Measurements from ENCODE around the gene BACE2.
A peak's percentile ranks its signal among the peaks of the same experiment; 100 is the strongest.
"Not testable (repeated sequence)": the region's sequence is repeated elsewhere in the genome, so short reads cannot be mapped to it uniquely, and the experiment has no call there.

The BACE2 gene

GRCh38 chr21:41240040-41240439 lies 72.1 kb downstream of the BACE2 start:
- no peak for DNase-seq (ENCODE audit: low spot score)

GRCh38 chr21:41241341-41241740 lies 73.4 kb downstream of the BACE2 start:
- no peak for DNase-seq (ENCODE audit: low spot score)

- no peak for DNase-seq (ENCODE audit: low spot score)
Observed at GRCh38 chr21:41242238-41242829, 74.4 kb downstream of the BACE2 start.

GRCh38 chr21:41243107-41243506 lies 75.1 kb downstream of the BACE2 start:
- DNase-seq (ENCODE audit: low spot score): no peak

- not testable (repeated sequence) for DNase-seq (ENCODE audit: low spot score)
Observed at GRCh38 chr21:41244266-41244880, 76.4 kb downstream of the BACE2 start.

GRCh38 chr21:41245509-41246135 lies 77.7 kb downstream of the BACE2 start:
- no peak for DNase-seq (ENCODE audit: low spot score)

- no peak for DNase-seq (ENCODE audit: low spot score)
Observed at GRCh38 chr21:41246808-41247207, 78.8 kb downstream of the BACE2 start.

- peak; percentile 41 for DNase-seq (ENCODE audit: low spot score)
Observed at GRCh38 chr21:41247561-41248545, 79.9 kb downstream of the BACE2 start.

GRCh38 chr21:41249476-41249875 lies 81.5 kb downstream of the BACE2 start:
- DNase-seq (ENCODE audit: low spot score): no peak

- peak; percentile 38 for DNase-seq (ENCODE audit: low spot score)
Observed at GRCh38 chr21:41250519-41250918, 82.6 kb downstream of the BACE2 start.

- peak; percentile 42 for DNase-seq (ENCODE audit: low spot score)
Observed at GRCh38 chr21:41251961-41252642, 84.1 kb downstream of the BACE2 start.

GRCh38 chr21:41254090-41254700 lies 86.2 kb downstream of the BACE2 start:
- no peak for DNase-seq (ENCODE audit: low spot score)

GRCh38 chr21:41255190-41255589 lies 87.2 kb downstream of the BACE2 start:
- no peak for DNase-seq (ENCODE audit: low spot score)

GRCh38 chr21:41256231-41256630 lies 88.3 kb downstream of the BACE2 start:
- not testable (repeated sequence) for DNase-seq (ENCODE audit: low spot score)

GRCh38 chr21:41256771-41257702 lies 89.1 kb downstream of the BACE2 start:
- DNase-seq (ENCODE audit: low spot score): no peak

- DNase-seq (ENCODE audit: low spot score): no peak
Observed at GRCh38 chr21:41258617-41259016, 90.7 kb downstream of the BACE2 start.

- DNase-seq (ENCODE audit: low spot score): no peak
Observed at GRCh38 chr21:41260428-41260827, 92.5 kb downstream of the BACE2 start.

GRCh38 chr21:41267346-41267745 lies 99.4 kb downstream of the BACE2 start:
- no peak for DNase-seq (ENCODE audit: low spot score)

- no peak for DNase-seq (ENCODE audit: low spot score)
Observed at GRCh38 chr21:41269535-41269934, 101.6 kb downstream of the BACE2 start.

- no peak for DNase-seq (ENCODE audit: low spot score)
Observed at GRCh38 chr21:41277196-41277595, 109.2 kb downstream of the BACE2 start.

Measured in AG08396 (cell line).